GM10847 (cell line): ENCODE results near the gene ADGRF1.

Experiments used
- POLR2A ChIP-seq: IDR thresholded peaks from 2 replicates; pipeline ENCODE4 v1.6.1; 2011; ENCODE audit not compliant: insufficient read length; ENCODE audit errors: extremely low read depth

ADGRF1 gene

DNA sequence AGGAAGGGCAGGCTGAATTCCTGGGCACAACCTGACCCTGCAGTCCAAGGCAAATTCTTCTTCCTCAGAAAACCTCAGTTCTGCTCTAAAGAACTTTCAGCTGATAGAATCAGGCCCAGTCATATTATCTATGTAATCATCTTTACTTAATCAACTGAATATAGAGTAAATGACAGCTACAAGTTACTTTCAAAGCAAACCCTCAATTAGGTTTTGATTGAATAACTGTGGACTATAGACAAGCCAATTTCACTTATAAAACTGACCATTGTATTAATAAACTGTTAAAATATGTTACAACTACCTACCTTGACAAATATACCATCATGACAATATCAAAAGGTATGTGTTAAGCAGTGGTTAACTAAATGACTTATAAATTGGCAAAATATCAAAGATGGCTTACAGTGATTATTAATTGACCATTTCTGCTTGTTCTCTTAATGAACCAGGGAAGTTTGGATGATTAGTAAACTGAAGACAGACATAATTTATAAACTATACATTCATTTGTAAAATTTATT lies 74.2 kb downstream of the ADGRF1 start:
- TF ChIP-seq POLR2A, result no peak

- no peak for TF ChIP-seq POLR2A
Observed at GRCh38 chr6:46964716-46965519, 77.2 kb downstream of the ADGRF1 start.

- no peak for TF ChIP-seq POLR2A
Observed at GRCh38 chr6:46963626-46964025, 78.5 kb downstream of the ADGRF1 start.

GRCh38 chr6:46963039-46963438 lies 79.1 kb downstream of the ADGRF1 start:
- no peak for TF ChIP-seq POLR2A

DNA sequence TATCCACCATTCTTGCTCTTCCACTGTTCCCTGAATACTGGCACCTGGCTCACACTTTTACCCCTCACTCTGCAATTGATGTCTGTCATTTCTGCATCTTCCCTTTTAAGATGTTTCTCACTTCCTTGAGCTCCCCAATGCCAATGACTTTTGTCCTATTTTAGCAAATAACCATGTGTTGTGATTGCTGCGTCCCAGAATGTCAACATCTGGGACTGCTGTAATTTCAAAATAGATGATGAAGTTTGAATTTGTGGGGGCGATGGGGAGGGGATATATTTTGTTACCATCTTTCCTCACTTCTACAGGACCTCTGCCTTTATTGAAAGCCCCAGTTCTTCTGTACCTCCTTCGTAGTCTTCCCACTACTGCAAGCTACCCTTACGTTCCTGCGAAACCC lies 80.4 kb downstream of the ADGRF1 start:
- no peak for TF ChIP-seq POLR2A

DNA sequence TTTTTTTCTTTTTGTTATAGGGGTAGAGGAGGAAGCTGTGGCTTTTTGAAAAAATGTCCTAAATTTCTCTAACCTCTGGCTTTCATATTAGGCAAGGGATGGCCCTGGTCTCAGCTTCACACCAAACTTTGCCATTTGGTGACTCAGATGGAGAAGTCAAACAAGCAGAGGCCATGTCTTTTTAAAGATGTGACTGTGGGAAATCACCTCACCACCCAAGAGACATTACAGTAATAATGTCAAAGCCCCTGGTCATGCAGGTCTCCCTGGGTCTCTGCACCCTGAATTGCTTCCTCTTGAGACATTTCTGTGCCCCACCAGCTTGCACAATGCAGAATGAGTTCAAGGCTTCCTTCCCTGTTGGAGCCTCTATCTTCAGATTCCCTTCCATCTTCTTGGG lies 80.9 kb downstream of the ADGRF1 start:
- TF ChIP-seq POLR2A, result no peak

DNA sequence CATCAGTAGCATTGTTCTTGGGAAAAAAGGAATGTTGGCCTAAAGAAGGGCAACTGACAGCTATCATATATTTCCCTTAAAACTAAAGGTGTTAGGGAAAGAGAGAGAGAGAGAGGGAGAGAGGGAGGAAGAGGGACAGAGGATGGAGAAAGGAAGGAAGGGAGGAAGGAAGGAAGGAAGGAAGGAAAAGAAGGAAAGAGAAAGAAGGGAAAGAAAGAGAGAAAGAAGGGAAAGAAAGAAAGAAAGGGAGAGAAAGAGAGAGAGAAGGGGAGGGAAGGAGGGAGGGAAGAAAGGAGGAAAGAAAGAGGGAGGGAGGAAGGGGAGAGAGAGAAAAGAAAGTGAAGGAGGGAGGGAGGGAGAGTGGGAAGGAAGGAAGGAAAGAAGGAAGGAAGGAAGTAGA lies 82.7 kb downstream of the ADGRF1 start:
- TF ChIP-seq POLR2A, result no peak

GRCh38 chr6:46956409-46956808 lies 85.7 kb downstream of the ADGRF1 start:
- TF ChIP-seq POLR2A, result no peak

DNA sequence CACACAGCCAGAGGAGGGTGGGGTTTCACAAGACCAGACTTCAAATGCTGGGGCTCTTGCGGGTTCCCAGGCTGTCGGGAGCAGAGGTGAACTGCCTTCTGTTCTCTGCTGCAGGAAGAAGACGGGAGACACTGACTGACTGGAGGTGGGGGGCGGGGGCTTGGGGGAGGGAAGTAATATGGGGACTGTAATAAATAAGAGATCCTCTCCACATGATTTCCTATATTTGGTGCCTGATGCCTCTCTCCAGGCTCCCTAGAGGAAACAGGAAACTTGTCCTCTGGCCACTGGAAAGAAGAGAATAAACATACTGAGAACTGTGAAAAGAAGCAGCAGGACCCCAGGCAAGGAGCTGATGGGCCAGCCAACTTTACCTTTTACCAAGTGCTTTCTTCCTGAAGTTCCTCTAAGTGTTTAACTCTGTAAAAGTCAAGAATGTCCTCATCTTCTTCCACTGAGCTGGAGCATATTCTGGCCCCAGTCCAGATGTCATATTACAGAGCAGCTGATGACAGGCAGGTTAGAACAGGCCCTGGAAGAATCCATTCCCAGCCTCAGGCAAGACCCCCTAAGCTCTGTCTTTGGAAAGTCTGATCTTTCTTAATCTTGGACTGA lies 87.2 kb downstream of the ADGRF1 start:
- TF ChIP-seq POLR2A, result no peak

GRCh38 chr6:46953921-46954320 lies 88.2 kb downstream of the ADGRF1 start:
- TF ChIP-seq POLR2A, result no peak

- no peak for TF ChIP-seq POLR2A
Observed at GRCh38 chr6:46949632-46950280, 92.4 kb downstream of the ADGRF1 start.

DNA sequence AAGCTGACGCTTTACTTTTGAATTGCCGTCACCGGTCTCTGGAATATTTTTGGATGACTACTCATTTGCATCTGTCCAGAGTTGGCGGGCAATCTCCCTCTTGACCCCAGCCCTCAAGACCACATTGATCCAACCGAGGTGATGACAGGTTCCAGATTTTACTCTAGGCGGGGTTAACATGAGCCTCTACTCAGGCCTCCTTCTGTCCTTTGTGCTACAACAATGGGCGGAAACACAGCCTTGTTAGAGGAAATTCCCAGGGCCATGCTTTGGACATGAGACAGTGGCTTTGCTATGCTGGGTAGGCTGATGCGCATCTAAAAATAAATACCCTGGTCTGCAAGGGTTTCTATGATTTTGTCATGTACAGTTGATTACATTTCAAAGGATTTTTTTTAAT lies 93.4 kb downstream of the ADGRF1 start:
- TF ChIP-seq POLR2A, result no peak
